Measurements from ENCODE around the gene HNRNPR. TPM values are rescaled to one million over a fixed set of nuclear protein-coding genes. Genes with fewer than 3 reads are reported as not detected.

Gene HNRNPR
- total and polyA plus RNA-seq, 9 of the 15 experiments (the other 6 are each of a cell fraction or from before 2014, with no cell fraction given) = 80.9 to 372 (median 301) TPM

DNA sequence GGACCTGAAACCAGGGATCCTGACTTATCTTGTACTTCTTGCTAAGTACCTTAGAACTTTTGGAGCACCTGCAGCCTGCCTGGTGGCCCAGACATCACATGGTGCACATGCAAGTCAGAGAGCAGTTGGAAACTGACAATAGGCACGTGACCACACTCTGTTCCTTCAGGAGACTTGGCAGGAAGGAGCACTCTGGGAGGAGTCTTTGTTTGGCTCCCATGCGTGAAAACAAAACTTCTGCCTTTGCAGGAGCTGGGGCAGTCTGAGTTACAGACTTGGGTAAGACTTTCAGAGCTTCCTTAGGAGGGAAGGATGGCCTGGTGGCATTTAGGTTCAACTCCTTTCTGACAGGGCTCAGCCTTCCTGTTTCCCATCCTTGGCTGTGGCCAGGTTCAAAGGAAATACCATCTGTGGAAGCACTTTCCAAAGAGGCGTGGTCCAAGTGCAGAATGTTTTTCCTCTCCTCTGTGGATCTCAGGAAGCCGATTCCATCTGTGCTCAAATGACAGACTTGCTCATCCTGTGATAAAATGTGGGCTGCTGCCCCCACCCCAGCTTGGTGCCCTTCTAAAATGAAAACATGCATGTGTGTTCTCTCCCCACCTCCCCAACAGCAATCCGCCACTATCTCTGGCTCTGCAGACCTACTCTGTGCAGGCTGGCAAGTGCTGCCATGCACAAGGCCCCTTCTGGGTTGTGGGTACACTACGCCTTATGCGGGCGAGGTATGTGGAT is 39.7 kb upstream of the HNRNPR start:
- Histone ChIP-seq H3K9me1 (ENCODE audit: control insufficient read depth, insufficient read depth, low read length) (no peaks in the 10 kb centered on the region), H3K36me3 (ENCODE audit: control insufficient read depth, insufficient read depth, low read length) (no peaks in the 10 kb centered on the region), H3K9ac (ENCODE audit: insufficient read depth in 1 of 2, low read depth in 2 of 2, low read length in 2 of 2) (peak overlapping the region in 1 of 2 experiments; percentile 62; a peak in 1 of 4 replicates), H3K4me2 (ENCODE audit: insufficient read depth, low read length) (peak overlapping the region; percentile 35), H3K27me3 (ENCODE audit: control insufficient read depth in 2 of 2, insufficient read depth in 2 of 2, low read length in 2 of 2) (no peaks in the 10 kb centered on the region), H2AFZ (ENCODE audit: low read depth, low read length) (peak overlapping the region; percentile 57), H3K9me3 (replicated peaks; ENCODE audit: control insufficient read depth, insufficient read depth, low read depth, low read length) (no peaks in the 10 kb centered on the region), H3K27ac (ENCODE audit: extremely low read depth, low read depth, low read length) (no peak overlapping the region), H3K79me2 (ENCODE audit: control insufficient read depth, insufficient read depth, low read length) (no peaks in the 10 kb centered on the region), H3K4me1 (replicated peaks in 1 of 2; ENCODE audit: control insufficient read depth in 2 of 2, insufficient read depth in 2 of 2, low read length in 2 of 2) (peaks cover 19 to 38% of the 10 kb centered on the region in 2 experiments), H3K4me3 (no peak overlapping the region), H4K20me1 (replicated peaks; ENCODE audit: control insufficient read depth, insufficient read depth, low read length) (no peaks in the 10 kb centered on the region)
- ChIA-PET CTCF (ENCODE audit: low intra/inter-chr PET ratio) (interaction anchor here (0.5 kb wide), 1 partner anchor 151 kb away, joined by 3 read pairs; no protein-coding TSS in a partner anchor), POLR2A (interaction anchor here (2.3 kb wide), 1 partner anchor 15 kb away, joined by 8 read pairs; the partner anchor contains the start of gene ZNF436)
- DNase-seq (ENCODE audit: extremely low read depth in 1 of 4, low spot score in 3 of 4) (no peak), ATAC-seq (no peak), FAIRE-seq (no peak)
- in situ Hi-C loops (cut with MboI) (no loop called here), intact Hi-C loops (cut with micrococcal nuclease) (no loop called here)
- 65% methylated on average over 8 of the region's 8 CpGs for WGBS (ENCODE audit: insufficient coverage, low coverage, missing lambda C conversion rate)
- BruUV-seq (replicated peaks) = no TSS peak
- peak; percentile 87 for TF ChIP-seq BHLHE40 (IDR thresholded peaks at IDR 0.05; ENCODE audit: low read length)
- TF ChIP-seq SETDB1 (IDR thresholded peaks at IDR 0.05; ENCODE audit: low read length) = no peak
- TF ChIP-seq, protein P1, sequence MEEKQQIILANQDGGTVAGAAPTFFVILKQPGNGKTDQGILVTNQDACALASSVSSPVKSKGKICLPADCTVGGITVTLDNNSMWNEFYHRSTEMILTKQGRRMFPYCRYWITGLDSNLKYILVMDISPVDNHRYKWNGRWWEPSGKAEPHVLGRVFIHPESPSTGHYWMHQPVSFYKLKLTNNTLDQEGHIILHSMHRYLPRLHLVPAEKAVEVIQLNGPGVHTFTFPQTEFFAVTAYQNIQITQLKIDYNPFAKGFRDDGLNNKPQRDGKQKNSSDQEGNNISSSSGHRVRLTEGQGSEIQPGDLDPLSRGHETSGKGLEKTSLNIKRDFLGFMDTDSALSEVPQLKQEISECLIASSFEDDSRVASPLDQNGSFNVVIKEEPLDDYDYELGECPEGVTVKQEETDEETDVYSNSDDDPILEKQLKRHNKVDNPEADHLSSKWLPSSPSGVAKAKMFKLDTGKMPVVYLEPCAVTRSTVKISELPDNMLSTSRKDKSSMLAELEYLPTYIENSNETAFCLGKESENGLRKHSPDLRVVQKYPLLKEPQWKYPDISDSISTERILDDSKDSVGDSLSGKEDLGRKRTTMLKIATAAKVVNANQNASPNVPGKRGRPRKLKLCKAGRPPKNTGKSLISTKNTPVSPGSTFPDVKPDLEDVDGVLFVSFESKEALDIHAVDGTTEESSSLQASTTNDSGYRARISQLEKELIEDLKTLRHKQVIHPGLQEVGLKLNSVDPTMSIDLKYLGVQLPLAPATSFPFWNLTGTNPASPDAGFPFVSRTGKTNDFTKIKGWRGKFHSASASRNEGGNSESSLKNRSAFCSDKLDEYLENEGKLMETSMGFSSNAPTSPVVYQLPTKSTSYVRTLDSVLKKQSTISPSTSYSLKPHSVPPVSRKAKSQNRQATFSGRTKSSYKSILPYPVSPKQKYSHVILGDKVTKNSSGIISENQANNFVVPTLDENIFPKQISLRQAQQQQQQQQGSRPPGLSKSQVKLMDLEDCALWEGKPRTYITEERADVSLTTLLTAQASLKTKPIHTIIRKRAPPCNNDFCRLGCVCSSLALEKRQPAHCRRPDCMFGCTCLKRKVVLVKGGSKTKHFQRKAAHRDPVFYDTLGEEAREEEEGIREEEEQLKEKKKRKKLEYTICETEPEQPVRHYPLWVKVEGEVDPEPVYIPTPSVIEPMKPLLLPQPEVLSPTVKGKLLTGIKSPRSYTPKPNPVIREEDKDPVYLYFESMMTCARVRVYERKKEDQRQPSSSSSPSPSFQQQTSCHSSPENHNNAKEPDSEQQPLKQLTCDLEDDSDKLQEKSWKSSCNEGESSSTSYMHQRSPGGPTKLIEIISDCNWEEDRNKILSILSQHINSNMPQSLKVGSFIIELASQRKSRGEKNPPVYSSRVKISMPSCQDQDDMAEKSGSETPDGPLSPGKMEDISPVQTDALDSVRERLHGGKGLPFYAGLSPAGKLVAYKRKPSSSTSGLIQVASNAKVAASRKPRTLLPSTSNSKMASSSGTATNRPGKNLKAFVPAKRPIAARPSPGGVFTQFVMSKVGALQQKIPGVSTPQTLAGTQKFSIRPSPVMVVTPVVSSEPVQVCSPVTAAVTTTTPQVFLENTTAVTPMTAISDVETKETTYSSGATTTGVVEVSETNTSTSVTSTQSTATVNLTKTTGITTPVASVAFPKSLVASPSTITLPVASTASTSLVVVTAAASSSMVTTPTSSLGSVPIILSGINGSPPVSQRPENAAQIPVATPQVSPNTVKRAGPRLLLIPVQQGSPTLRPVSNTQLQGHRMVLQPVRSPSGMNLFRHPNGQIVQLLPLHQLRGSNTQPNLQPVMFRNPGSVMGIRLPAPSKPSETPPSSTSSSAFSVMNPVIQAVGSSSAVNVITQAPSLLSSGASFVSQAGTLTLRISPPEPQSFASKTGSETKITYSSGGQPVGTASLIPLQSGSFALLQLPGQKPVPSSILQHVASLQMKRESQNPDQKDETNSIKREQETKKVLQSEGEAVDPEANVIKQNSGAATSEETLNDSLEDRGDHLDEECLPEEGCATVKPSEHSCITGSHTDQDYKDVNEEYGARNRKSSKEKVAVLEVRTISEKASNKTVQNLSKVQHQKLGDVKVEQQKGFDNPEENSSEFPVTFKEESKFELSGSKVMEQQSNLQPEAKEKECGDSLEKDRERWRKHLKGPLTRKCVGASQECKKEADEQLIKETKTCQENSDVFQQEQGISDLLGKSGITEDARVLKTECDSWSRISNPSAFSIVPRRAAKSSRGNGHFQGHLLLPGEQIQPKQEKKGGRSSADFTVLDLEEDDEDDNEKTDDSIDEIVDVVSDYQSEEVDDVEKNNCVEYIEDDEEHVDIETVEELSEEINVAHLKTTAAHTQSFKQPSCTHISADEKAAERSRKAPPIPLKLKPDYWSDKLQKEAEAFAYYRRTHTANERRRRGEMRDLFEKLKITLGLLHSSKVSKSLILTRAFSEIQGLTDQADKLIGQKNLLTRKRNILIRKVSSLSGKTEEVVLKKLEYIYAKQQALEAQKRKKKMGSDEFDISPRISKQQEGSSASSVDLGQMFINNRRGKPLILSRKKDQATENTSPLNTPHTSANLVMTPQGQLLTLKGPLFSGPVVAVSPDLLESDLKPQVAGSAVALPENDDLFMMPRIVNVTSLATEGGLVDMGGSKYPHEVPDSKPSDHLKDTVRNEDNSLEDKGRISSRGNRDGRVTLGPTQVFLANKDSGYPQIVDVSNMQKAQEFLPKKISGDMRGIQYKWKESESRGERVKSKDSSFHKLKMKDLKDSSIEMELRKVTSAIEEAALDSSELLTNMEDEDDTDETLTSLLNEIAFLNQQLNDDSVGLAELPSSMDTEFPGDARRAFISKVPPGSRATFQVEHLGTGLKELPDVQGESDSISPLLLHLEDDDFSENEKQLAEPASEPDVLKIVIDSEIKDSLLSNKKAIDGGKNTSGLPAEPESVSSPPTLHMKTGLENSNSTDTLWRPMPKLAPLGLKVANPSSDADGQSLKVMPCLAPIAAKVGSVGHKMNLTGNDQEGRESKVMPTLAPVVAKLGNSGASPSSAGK (IDR thresholded peaks at IDR 0.05) = peak; percentile 53; the same call in 1 of the 2 replicates
- no peak for TF ChIP-seq CHD4 (IDR thresholded peaks at IDR 0.05; ENCODE audit: insufficient read depth, insufficient replicate concordance, low read depth, low read length, poor library complexity, severe bottlenecking)
- TF ChIP-seq ZNF324 (CRISPR knock-in tag; IDR thresholded peaks at IDR 0.05) = no peak
- peak; percentile 49; the same call in 1 of the 2 replicates for TF ChIP-seq TOE1 (IDR thresholded peaks at IDR 0.05; ENCODE audit: borderline replicate concordance)
- TF ChIP-seq TOE1 (CRISPR knock-in tag; IDR thresholded peaks at IDR 0.05; ENCODE audit: borderline replicate concordance, low read depth) = no peak
- TF ChIP-seq ZKSCAN1 (IDR thresholded peaks at IDR 0.05; ENCODE audit: low read depth, low read length) = peak; percentile 91
- TF ChIP-seq MEF2A (IDR thresholded peaks at IDR 0.05; ENCODE audit: control insufficient read depth, low read depth, low read length) = no peak

All from K562 (cell line).